Measurements from ENCODE around the gene PLEKHH3. TPM values are rescaled to one million over a fixed set of nuclear protein-coding genes. Genes with fewer than 3 reads are reported as not detected.

The PLEKHH3 gene
- total RNA-seq, 1 experiment from 2014 or later = 21.4 TPM

- H3K4me2 ChIP-seq (ENCODE audit: insufficient read depth, insufficient read length, low read length) = no peak overlapping the region
- H3K4me1 ChIP-seq (ENCODE audit: insufficient read depth, low read length) = no peaks in the 10 kb centered on the region; the same call in 1 of the 2 replicates
- no peak overlapping the region for H2BK15ac ChIP-seq (ENCODE audit: low read depth, low read length)
- Mint-ChIP-seq H3K27ac (peak overlapping the region in 1 of 3 experiments; percentile 7; a peak in 1 of 7 replicates), H3K36me3 (ENCODE audit: insufficient read depth in 1 of 3, low read depth in 3 of 3) (peaks cover 2 to 8% (median 3%) of the 10 kb centered on the region in 3 experiments; a peak in 5 of 7 replicates), H3K4me1 (peaks cover 15 to 24% of the 10 kb centered on the region in 2 experiments), H3K27me3 (ENCODE audit: low read depth) (peaks cover 6% of the 10 kb centered on the region), H3K9me3 (peaks cover 0 to 6% of the 10 kb centered on the region in 2 experiments; a peak in 2 of 5 replicates), H3K4me3 (no peak overlapping the region)
- no peak overlapping the region for H4K5ac ChIP-seq (ENCODE audit: insufficient read length, low read depth, low read length)
- H2BK20ac ChIP-seq (ENCODE audit: low read depth, low read length, poor library complexity, severe bottlenecking) = no peak overlapping the region
- H2BK12ac ChIP-seq (ENCODE audit: insufficient read length, low read depth, low read length) = no peak overlapping the region
- H3K4ac ChIP-seq (ENCODE audit: low read depth, low read length) = no peak overlapping the region
- no peak overlapping the region for H3K14ac ChIP-seq (ENCODE audit: insufficient read depth, low read length)
- WGBS (ENCODE audit: extremely low coverage, insufficient read length, low lambda C conversion rate) = no CpG with 5 or more reads among the region's 2 CpGs
- H3K56ac ChIP-seq (ENCODE audit: insufficient read length, low read depth, low read length) = no peak overlapping the region
- TF ChIP-seq CTCF (conservative IDR thresholded peaks at IDR 0.05) = no peak
- H2BK120ac ChIP-seq (ENCODE audit: low read depth, low read length, poor library complexity, severe bottlenecking) = no peak overlapping the region
- no peaks in the 10 kb centered on the region for H3K79me1 ChIP-seq (ENCODE audit: insufficient read depth, low read depth, low read length, poor library complexity, severe bottlenecking)
- H2AK5ac ChIP-seq (ENCODE audit: insufficient read length, low read length) = no peak overlapping the region
- no peak overlapping the region for H3K9ac ChIP-seq (ENCODE audit: extremely low read depth, insufficient read length, low read length)
- H3K23me2 ChIP-seq (ENCODE audit: insufficient read length, low read depth, low read length, poor library complexity, severe bottlenecking) = peaks cover 10% of the 10 kb centered on the region
- no peaks in the 10 kb centered on the region for H4K20me1 ChIP-seq (ENCODE audit: control insufficient read depth, insufficient read depth, insufficient read length)
- no peak overlapping the region for H4K8ac ChIP-seq (replicated peaks; ENCODE audit: insufficient read length, low read depth, low read length)
- H3K27ac ChIP-seq (ENCODE audit: insufficient read length, low read depth, low read length) = no peak overlapping the region
- H3K23ac ChIP-seq (ENCODE audit: insufficient read length, low read depth, low read length) = no peak overlapping the region
- H3K27me3 ChIP-seq (ENCODE audit: insufficient read depth, low read length) = no peaks in the 10 kb centered on the region
- no peaks in the 10 kb centered on the region for H3K79me2 ChIP-seq (ENCODE audit: insufficient read depth, low read length)
- no peak overlapping the region for H2BK5ac ChIP-seq (ENCODE audit: insufficient read length, low read length)
- H4K91ac ChIP-seq (ENCODE audit: insufficient read length, low read depth, low read length) = no peak overlapping the region
- H3T11ph ChIP-seq (ENCODE audit: low read length) = no peak overlapping the region
- H3K18ac ChIP-seq (ENCODE audit: insufficient read length, low read depth, low read length) = no peak overlapping the region
- no peak for DNase-seq
- no peak overlapping the region for H2AFZ ChIP-seq (ENCODE audit: low read length)
- no peaks in the 10 kb centered on the region for H3K9me3 ChIP-seq (ENCODE audit: control insufficient read depth, low read depth, low read length)
These were observed 21.3 kb downstream of the PLEKHH3 start for GRCh38 chr17:42655528-42655927.
